Ureter (tissue), 1 donor: Measurements from ENCODE around the gene ACTL9. TPM values are rescaled to one million over a fixed set of nuclear protein-coding genes. Genes with fewer than 3 reads are reported as not detected.

ENCODE experiments used
- total RNA-seq: library from RNA; stranded (reverse); gene quantifications from one replicate; pipeline ENCODE4 v1.2.4, GENCODE V29; 2023
- donor health status: DM: yes; HTN: yes; CAD: no.

Gene ACTL9
- total RNA-seq, 1 donor from 2014 or later, result not detected

Other genes starting within 250 kb of the ACTL9 start
- 1.4 TPM for gene PRAM1, start 196.2 kb downstream of the ACTL9 start, total RNA-seq
- gene ZNF414, start 184.6 kb downstream of the ACTL9 start, total RNA-seq, result 27.0 TPM
- 20.6 TPM for gene MYO1F, start 121.4 kb downstream of the ACTL9 start, total RNA-seq
- gene ADAMTS10, start 88.1 kb downstream of the ACTL9 start, total RNA-seq, result 19.0 TPM
- gene NFILZ, start 68.2 kb downstream of the ACTL9 start, total RNA-seq, result not detected
- gene OR2Z1, start 22.8 kb upstream of the ACTL9 start, total RNA-seq, result not detected
- 28.9 TPM for gene ZNF558, start 133.5 kb upstream of the ACTL9 start, total RNA-seq
- gene MBD3L1, start 133.6 kb upstream of the ACTL9 start, total RNA-seq, result not detected